Frontal cortex (tissue), 4 donors: ENCODE results near the gene ABCF3. TPM values are rescaled to one million over a fixed set of nuclear protein-coding genes. Genes with fewer than 3 reads are reported as not detected.

Source experiments
- DNase-seq, 2 donors: peaks; one replicate each; pipeline ENCODE4 v3.0.0; 2012; ENCODE audit warnings: low spot score in 2 of 2
- FAIRE-seq: peaks from 2 replicates; lab custom pipeline; 2012; peaks lifted over from hg19 to GRCh38; lab: Jason Lieb, UNC
- total RNA-seq: library from RNA; depleted of rRNA; stranded (reverse); fragments of >200 nt; gene quantifications from one replicate; pipeline ENCODE4 v1.2.3, GENCODE V29; 2014
- donor health status: control.
- donor health status: control.
- donor health status: control.

Gene ABCF3
- total RNA-seq, 1 donor from 2014 or later, result 47.3 TPM

DNA sequence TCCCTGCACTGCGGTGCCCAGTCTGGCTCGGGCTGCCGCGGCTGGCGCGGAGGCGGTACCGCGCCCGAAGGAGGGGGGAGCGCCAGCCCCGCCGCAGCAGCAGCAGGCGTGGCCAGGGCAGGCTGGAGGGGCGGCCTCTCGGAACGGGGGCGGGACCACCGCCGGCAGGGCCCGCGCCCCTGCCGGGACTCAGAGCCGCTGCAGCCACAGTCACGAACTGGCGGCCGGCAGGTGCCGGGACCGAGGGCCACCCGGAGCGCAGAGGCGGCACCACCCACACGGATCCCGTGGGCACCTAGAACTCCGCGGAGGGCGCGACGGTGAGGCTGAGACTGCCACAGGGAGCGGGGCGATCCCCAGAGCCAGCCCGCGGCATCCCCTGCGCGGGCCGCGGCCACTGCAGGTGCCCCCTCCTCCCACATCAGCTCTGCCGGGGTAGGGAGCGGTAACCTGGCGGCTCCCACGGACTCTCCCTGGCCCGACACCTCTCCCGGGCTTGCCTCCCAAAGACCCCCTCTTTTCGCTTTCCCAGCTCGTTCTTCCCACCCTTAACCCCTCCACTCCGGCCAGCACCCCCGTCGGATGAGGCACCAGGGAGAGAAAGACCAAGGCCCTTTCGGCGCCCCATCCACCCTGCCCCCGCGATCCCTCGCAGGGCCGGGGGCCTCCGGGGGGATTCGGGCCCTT is 43.5 kb downstream of the ABCF3 start, which contains the start of gene VWA5B2:
VWA5B2 (plus strand) TSS at position 192 of the 687 bp plus-strand sequence. CDS start 944 bp downstream, outside the sequence.
- FAIRE-seq, result no peak
- peak; percentile 83 for DNase-seq

DNA sequence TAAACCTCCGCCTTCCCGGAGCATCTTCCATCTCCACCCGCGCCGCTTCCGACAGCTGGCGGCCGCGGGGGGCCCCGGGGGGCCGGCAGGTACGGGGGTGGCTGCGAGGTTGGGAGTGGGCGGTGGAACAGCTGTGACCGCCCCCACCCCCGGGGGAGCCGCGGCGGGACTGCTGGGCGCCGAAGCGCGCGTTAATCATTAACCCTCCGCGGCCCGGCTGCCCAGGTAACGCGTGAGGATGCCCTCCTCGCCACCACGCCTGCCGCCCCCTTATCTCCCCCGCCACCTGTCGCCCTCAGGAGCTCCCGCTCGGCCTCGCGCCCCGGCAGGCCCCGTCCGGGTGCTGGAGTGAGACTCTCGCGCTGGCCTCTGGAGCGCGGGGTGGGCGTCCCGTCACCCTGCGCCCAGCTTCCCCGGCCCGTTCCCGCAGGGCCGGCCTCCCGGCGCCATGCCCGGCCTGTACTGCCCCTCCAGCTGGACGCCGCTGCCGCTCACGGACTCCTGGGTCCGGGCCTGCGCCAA is 44.1 kb downstream of the ABCF3 start:
- DNase-seq, result peak; percentile 54 to 55

DNA sequence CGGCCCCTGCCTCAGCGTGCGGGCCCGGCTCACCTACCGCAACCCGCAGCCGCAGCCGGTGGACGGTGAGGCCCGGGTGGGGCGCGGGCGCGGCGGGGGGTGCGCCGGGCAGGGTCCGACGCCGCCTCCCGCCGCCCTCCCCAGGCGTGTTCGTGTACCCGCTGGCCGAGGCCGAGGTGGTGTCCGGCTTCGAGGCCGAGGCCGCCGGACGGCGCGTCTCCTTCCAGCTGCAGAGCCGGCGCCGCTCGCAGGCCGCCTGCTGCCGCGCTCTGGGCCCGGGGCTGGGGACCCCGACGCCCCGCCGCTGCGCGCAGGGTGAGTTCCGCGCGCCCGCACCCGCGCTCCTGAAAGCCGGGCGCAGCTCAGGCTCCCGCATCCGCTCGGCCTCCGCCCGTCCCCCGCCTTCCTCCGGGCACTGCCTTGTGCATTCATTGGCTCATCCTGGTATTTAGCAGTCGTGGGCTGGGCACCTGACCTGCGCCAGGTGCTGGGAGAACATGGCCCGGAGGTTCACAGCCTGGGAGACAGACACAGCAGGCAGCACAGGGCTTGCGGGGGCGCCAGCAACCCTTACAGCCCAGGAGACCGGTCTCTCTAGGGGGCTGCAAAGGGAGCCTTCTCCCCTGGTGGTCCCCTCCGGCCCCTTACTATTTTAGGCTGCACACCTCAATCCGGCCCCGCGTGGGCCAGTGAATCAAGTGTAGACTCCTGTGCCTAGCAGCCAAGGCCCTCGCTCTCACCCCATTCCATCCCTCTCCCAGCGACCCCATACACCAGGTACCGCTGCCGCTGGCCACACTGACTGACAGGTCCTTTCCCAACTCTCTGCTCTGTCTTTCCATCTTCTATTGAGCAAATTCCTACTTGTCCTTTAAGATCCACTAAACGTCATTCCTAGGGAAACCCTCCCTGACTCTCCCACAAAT is 44.9 kb downstream of the ABCF3 start:
- no peak for FAIRE-seq
- DNase-seq, result no peak

More for the DNA sequence above, 44.1 kb downstream of the ABCF3 start:
- FAIRE-seq, result no peak

DNA sequence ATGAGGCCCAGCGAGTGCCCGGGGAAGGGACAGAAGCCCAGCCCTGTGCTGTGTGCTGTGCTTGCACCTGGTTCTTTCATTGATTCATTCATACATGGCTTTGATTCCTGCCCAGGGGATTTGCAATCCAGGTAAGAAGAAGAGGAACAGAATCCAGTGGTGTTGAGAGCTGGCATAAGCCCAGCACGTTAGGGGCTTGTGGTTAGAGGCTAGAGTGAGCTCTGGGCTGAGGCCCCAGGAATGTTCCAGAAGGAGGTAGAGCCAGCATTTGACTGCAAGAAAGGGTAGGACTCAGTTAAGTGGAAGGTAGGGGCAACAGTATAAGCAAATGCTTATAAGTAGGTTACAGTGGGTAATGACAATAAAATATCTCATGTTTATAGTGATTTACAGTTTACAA is 45.7 kb downstream of the ABCF3 start:
- peak in 1 of 2 donors; percentile 29 for DNase-seq
- FAIRE-seq, result no peak

DNA sequence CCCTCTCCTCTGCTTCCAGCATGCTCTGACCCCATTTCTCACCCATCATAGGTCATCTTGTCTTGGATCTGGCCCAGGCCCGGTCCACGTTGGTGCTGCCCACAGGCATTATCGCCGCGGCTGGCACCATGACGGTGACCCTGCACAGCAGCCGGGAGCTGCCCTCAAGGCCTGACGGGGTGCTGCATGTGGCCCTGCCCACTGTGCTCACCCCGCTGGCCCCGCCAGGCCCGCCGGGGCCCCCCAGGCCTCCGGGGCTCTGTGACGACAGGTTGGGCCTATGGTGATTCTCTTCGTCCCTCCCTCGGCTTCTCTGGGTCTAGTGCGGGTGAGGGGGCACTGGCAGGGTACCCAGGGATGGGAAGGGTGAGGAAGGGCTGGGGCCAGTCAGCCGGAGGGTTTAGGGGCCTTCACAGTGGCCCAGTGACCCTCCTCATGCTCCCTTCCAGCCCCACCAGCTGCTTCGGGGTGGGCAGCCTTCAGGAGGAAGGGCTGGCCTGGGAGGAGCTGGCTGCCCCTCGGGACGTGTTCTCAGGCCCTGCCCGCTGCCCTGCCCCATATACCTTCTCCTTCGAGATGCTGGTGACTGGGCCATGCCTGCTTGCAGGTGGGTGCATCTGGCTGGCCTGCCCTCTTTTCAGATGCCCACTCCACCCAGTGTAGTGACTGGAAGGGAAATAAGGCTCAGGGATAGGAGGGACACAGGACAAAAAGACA is 47.3 kb downstream of the ABCF3 start:
- DNase-seq, result peak in 1 of 2 donors; percentile 17
- FAIRE-seq, result no peak

DNA sequence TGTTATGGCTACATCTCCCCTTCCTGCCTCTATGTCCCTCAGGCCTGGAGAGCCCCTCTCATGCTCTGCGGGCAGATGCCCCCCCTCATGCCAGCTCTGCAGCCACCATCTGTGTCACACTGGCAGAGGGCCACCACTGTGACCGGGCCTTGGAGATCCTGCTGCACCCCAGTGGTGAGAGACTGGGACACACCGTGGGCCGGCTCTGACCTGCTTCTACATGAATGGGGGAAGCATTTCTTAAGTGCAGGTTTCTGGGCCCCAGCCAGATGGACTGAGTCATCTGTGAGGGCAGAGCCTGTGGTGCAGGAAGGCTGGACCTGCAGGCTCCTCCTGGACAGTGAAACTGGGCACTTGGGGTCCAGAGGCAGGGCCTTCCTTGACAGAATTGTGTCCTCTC is 48.2 kb downstream of the ABCF3 start:
- DNase-seq (peak; percentile 68 to 78), FAIRE-seq (no peak)

DNA sequence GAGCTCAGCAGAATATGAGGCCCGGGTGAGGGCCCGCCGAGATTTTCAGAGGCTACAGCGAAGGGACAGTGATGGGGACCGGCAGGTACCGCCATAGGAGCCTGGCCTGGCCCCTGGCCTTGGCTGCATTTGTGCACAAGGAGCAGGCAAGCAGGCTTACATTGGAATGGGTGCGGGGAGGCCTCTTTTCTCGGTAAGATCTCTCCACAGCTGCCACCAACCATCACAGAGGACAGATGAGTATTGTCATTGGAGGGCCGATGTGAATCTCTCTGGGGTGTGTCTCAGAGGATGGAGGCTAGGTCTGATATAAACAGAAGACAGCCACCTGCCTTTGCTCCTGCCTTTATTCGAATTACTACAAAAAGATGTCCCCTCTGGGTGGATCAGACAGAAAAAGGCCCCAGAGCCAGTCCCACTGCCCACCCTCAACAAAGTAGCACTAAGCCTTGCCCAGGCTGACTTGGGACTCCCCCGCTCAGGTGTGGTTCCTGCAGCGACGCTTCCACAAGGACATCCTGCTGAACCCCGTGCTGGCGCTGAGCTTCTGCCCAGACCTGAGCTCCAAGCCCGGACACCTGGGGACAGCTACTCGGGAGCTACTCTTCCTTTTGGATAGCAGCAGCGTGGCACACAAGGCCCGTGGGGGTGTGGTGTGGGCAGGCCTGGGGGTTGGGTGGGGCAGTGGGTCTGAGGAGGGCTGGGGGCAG is 48.8 kb downstream of the ABCF3 start:
- DNase-seq (peak in 1 of 2 donors; percentile 26), FAIRE-seq (no peak)

DNA sequence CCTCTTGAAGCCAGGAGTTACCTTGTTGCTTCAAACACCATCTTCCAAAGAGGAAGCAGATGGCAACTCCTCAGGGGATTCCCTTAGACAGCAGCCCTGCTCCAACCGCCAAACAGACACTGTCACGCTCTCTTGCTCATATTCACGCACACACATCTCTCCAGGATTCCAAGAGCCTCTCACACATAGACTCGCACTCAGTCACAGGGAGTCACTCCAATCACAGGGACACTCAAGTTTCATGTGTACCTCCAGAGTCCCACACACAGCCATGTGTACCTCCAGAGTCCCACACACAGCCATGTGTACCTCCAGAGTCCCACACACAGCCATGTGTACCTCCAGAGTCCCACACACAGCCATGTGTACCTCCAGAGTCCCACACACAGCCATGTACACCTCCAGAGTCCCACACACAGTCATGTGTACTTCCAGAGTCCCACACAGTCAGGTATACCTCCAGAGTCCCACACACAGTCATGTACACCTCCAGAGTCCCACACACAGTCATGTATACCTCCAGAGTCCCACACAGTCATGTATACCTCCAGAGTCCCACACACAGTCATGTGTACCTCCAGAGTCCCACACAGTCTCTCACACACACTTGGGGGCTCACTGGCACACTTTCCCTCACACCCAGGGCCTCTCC is 49.5 kb downstream of the ABCF3 start:
- DNase-seq (peak in 1 of 2 donors; percentile 10), FAIRE-seq (no peak)

DNA sequence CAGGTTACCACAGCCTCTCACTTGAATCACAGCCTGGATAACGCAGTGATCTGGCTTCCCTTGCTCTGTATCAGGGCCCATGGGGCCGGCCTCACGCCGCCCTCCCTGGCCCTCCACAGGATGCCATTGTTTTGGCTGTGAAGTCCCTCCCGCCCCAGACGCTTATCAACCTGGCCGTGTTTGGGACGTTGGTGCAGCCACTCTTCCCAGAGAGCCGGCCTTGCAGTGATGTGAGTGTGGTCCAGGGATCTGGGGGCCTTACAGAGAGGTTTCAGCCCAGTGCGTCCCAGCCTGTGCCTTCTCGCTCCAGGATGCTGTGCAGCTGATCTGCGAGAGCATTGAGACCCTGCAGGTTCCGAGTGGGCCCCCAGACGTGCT is 50.0 kb downstream of the ABCF3 start:
- DNase-seq, result peak in 1 of 2 donors; percentile 11
- FAIRE-seq, result no peak

DNA sequence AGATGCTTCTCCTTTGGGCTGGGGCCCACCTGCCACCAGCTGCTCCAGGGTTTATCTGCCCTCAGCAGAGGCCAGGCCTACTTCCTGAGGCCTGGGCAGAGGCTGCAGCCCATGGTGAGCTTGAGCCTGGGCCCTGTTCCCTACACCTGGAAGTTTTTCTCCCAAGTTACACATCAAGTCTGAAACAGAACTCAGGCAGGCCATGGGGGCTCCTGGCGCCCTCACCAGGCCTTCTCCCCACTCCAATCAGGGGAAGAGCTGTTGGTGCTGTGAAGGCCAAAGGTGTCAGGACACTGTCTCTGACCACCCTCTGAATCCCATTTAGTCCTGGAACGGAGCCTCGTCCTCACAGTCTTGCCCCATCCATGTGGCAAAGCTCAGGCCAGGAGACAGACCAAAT is 50.6 kb downstream of the ABCF3 start:
- DNase-seq, result no peak
- no peak for FAIRE-seq

DNA sequence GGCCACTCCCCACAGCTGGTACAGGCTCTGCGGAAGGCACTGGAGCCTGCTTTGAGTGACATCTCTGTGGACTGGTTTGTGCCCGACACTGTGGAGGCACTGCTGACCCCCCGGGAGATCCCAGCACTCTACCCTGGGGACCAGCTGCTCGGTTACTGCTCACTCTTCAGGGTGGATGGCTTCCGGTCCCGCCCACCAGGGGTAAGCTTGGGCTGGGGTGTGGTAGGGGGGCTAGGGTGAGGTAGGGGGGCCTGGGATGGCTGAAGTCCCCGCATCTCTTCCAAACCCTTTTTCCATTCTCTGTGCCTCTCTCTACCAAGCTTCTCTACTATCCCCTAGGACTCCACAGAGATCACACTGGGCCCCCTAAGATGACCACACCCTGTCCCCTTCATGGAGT is 51.2 kb downstream of the ABCF3 start:
- FAIRE-seq (no peak), DNase-seq (peak in 1 of 2 donors; percentile 12)

DNA sequence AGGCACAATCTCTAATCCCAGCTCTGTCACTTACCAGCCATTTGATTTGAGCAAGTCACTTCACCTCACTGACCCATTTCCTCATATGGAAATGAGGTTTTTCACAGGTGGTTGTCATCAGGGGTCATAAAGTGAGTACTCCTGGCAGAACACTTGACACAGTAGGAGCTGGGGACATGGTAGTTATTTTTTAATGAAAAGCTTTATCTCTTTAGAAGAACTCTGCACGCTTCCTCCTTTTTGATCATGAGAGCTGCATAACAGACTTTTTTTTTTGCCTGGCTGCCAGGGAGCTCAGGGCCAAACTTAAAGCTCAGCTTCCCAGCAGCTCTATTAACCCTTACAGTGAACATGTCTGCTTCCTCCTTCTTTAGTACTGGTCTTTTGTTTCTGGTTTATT is 51.8 kb downstream of the ABCF3 start:
- no peak for FAIRE-seq

DNA sequence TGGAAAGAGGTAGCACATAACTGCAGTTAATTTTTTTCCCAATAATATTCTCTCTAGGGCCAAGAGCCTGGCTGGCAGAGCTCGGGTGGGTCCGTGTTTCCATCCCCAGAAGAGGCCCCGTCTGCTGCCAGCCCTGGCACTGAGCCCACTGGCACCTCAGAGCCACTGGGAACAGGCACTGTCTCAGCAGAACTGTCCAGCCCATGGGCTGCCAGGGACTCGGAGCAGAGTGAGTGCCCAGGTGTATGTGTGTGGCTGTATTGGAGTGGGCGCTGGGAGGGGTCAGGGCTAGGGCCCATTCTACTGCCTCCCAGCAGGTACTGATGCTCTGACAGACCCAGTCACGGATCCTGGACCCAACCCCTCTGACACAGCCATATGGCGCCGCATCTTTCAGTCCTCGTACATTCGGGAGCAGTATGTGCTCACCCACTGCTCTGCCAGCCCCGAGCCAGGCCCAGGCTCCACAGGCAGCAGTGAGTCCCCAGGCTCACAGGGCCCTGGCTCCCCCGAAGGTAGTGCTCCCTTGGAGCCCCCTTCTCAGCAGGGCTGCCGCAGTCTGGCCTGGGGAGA is 52.3 kb downstream of the ABCF3 start:
- DNase-seq (peak in 1 of 2 donors; percentile 12), FAIRE-seq (no peak)

More for the DNA sequence above, 51.8 kb downstream of the ABCF3 start:
- peak in 1 of 2 donors; percentile 7 for DNase-seq

DNA sequence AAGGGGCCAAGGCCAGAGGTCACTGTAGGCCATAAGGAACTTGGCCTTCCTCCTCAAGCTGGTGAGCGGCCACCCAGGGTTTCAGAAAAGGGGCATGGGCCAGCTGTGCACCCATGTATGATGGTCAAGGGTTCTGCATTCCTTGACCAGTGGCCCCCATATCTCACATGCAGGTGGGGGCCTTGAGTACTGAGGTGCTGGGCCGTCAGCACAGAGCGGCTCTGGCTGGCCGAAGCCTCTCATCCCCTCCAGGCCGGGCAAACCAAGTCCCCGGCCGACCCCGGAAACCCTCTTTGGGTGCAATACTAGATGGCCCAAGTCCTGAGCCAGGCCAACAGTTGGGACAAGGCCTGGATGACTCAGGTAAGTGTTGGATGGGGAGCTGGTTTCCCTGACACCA is 53.2 kb downstream of the ABCF3 start:
- FAIRE-seq (no peak), DNase-seq (no peak)

DNA sequence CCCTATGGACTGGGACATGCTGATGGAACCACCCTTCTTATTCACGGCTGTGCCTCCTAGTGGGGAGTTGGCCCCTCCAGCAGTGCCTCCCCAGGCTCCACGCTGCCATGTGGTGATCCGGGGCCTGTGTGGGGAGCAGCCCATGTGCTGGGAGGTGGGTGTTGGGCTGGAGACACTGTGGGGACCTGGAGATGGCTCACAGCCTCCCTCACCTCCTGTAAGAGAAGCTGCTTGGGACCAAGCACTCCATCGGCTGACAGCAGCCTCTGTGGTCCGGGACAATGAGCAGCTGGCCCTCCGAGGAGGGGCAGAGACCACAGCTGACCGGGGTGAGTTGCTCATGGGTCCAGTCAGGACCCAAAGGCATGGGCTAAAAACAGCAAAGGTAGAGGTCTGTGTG is 53.7 kb downstream of the ABCF3 start:
- FAIRE-seq (no peak), DNase-seq (no peak)

DNA sequence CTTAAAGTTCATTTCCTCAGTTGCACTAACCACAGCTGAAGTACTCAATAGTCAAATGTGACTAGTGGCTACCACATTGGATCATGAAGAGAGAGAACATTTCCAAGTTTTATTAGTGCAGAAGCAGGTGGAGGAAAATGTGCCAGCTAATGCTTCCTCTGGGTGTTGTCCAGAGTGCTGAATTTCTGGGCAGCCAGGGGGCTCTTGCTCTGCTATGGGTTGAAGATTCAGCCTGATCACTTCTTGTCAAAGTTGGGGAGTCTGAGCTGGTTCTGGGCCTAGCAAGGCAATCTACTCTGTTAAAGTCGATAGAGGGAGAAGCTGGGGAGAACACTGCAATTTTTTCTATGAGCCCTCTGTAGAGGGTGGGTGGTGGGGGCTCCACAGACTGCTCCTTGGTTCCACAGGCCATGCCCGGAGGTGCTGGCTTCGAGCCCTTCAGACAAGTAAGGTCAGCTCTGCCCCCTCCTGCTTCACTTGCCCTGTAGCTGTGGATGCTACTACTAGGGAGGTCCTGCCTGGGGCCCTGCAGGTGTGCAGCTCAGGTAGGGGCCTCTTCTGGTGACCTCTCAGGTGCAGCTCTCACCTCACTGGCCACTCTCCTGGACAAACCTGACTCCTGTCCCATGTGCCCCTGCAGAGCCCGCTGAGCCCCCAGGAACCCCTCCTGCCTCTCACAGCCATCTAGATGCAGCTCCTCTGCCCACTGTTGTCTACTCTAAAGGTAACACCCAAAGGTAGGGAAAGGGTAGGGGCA is 54.6 kb downstream of the ABCF3 start:
- FAIRE-seq (no peak), DNase-seq (no peak)

DNA sequence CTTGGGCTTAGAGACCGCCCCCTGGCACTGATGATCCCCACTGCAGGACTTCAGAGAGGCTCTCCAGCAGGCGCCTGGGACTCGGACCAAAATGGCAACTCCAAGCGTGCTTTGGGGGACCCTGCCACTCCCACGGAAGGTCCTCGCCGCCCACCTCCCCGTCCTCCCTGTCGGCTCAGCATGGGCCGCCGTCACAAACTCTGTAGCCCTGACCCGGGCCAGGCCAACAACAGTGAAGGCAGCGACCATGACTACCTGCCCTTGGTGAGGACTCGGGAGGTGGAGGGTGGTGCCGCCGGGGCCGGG is 55.1 kb downstream of the ABCF3 start:
- FAIRE-seq (no peak), DNase-seq (no peak)
